NCI-H748 treated with DMSO at 0.1 percent for 48 hours (cell line): Measurements from ENCODE around the gene CD4.

Source experiments
- DNase-seq: peaks from one replicate; lab custom pipeline; 2025; lab: John Stamatoyannopoulos, UW

CD4 gene

GRCh38 chr12:6778574-6779550 is 10.5 kb upstream of the CD4 start:
- peak; percentile 61 for DNase-seq

- DNase-seq: no peak
These were observed 9.5 kb upstream of the CD4 start for GRCh38 chr12:6779708-6780432.

GRCh38 chr12:6780573-6780972 is 8.8 kb upstream of the CD4 start:
- no peak for DNase-seq

- DNase-seq: no peak
These were observed 7.2 kb upstream of the CD4 start for GRCh38 chr12:6782119-6782518.

GRCh38 chr12:6782850-6783566 is 6.3 kb upstream of the CD4 start:
- DNase-seq: no peak

GRCh38 chr12:6783828-6784227 is 5.5 kb upstream of the CD4 start:
- DNase-seq: no peak

- no peak for DNase-seq
These were observed 5.0 kb upstream of the CD4 start for GRCh38 chr12:6784296-6784695.

- DNase-seq: no peak
These were observed 4.6 kb upstream of the CD4 start for GRCh38 chr12:6784761-6785160.

- no peak for DNase-seq
These were observed 2.8 kb upstream of the CD4 start for GRCh38 chr12:6786416-6787094.

- no peak for DNase-seq
These were observed 2.0 kb upstream of the CD4 start for GRCh38 chr12:6787309-6787708.

- no peak for DNase-seq
These were observed 1.3 kb downstream of the CD4 start for GRCh38 chr12:6790496-6791150.

- no peak for DNase-seq
These were observed 2.7 kb downstream of the CD4 start for GRCh38 chr12:6791931-6792520.

GRCh38 chr12:6792522-6793201 is 3.3 kb downstream of the CD4 start:
- DNase-seq: no peak

- no peak for DNase-seq
These were observed 5.8 kb downstream of the CD4 start for GRCh38 chr12:6795088-6795487.

GRCh38 chr12:6796576-6796975 is 7.2 kb downstream of the CD4 start:
- DNase-seq: no peak

- no peak for DNase-seq
These were observed 9.8 kb downstream of the CD4 start for GRCh38 chr12:6799147-6799546.

- DNase-seq: no peak
These were observed 17.8 kb downstream of the CD4 start for GRCh38 chr12:6807170-6807569.

GRCh38 chr12:6809056-6809455 is 19.7 kb downstream of the CD4 start:
- DNase-seq: no peak

- no peak for DNase-seq
These were observed 21.4 kb downstream of the CD4 start for GRCh38 chr12:6810758-6811157.

GRCh38 chr12:6813363-6813762 is 24.0 kb downstream of the CD4 start:
- DNase-seq: no peak
